ENCODE measurements around the gene SEPHS2.
"Not testable (repeated sequence)": the region's sequence is repeated elsewhere in the genome, so short reads cannot be mapped to it uniquely, and the experiment has no call there.

Gene SEPHS2

DNA sequence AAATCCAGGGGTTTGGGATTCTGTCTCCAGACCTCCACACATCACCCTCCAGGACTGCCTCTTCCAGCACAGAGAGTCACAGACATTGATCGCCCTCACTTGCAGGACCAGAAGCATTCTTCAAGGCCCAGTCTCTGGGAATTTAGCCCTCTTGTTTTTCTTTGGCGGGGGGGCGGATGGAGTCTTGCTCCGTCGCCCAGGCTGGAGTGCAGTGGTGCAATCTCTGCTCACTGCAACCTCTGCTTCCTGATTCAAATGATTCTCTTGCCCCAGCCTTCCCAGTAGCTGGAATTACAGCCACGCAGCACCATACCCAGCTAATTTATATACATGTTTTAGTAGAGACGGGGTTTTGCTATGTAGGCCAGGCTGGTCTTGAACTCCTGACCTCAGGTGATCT is 18.4 kb upstream of the SEPHS2 start:
- no peak for DNase-seq (ENCODE audit: low read depth in 2 of 2)

DNA sequence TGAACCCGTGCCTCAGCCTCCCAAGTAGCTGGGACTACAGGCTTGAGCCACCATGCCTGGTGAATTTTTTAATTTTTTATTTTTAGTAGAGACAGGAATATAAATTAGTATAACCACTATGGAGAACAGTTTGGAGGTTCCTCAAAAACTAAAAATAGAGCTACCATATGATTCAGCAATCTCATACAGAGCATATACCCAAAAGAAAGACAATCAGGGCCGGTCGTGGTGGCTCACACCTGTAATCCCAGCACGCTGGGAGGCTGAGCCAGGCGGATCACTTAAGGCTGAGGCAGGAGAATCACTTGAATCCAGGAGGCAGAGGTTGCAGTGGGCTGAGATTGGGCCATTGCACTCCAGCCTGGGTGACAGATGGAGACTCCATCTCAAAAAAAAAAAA is 15.8 kb upstream of the SEPHS2 start:
- not testable (repeated sequence) for DNase-seq (ENCODE audit: low read depth in 2 of 2)

DNA sequence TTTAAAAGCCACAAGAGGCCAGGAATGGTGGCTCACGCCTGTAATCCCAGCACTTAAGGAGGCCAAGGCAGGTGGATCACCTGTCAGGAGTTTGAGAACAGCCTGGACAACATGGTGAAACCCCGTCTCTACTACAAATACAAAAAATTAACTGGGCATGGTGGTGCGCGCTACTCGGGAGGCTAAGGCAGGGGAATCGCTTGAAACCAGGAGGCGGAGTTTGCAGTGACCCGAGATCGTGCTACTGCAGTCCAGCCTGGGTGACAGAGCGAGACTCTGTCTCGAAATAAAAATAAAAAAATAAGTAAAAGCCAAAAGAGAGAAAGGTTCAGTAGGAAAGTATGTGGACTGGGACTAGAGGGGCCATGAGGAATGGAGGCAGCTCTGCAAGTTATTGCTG is 13.8 kb upstream of the SEPHS2 start:
- no peak for DNase-seq (ENCODE audit: low read depth in 2 of 2)

DNA sequence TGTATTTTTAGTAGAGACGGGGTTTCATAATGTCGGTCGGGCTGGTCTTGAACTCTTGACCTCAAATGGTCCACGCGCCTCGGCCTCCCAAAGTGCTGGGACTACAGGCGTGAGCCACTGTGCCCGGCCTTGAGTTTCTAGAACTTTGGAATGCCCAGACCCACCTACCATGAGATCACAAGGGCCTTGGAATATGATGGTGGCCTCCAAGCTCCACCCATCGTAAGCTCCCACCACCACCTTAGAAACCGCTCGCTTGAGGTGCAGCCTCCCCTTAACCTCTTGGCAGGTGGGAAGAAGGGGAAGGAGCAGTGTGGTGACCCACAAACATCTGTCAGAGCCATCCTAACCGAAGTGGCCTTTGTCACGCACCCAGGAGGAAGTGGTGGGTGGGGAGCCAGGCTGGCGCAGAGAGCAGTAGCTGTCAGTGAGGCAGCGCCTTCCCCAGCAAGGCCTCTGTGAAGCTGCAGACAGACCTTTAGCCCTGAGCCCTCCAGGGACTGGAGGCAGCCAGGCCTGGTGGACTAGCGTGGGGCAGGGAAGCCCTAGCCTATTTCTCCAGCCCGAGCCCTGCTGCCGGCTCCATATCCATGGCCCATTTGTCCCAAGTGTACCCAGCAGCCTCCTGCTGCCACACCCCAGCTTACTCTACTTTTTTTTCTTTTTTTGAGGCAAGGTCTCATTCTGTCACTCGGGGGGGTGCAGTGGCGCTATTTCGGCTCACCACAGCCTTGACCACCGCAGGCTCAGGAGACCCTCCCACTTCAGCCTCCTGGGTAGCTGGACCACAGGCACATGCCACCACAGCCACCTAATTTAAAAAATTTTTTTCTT is 13.1 kb upstream of the SEPHS2 start:
- peak; percentile 43 to 52 for DNase-seq (ENCODE audit: low read depth in 2 of 2)

DNA sequence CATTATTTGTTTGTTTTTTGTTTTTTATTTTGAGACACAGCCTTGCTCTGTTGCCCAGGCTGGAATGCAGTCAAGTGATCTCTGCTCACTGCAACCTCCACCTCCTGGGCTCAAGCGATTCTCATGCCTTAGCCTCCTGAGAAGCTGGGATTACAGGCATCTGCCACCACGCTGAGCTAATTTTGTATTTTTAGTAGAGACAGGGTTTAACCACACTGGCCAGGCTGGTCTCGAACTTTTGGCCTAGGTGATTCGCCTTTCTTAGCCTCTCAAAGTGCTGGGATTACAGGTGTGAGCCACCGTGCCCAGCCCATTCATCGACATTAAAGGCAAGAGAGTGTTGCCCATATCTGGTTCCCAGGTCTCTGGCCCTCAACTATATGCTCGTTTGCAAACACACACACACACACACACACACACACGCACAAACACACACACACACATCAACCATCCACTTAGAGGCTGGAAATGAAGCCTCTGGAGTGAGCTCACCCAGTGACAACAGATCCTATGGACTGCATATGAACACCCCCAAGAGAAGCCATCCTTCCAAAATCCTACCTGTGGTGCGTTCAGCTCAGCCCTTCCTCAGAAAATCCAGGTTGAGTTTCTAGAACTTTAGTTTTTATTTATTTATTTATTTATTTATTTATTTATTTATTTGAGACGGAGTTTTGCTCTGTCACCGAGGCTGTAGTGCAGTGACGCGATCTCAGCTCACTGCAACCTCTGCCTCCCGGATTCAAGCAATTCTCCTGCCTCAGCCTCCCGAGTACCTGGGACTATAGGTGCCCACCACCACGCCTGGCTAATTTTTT is 12.3 kb upstream of the SEPHS2 start:
- DNase-seq (ENCODE audit: low read depth in 2 of 2) = no peak

DNA sequence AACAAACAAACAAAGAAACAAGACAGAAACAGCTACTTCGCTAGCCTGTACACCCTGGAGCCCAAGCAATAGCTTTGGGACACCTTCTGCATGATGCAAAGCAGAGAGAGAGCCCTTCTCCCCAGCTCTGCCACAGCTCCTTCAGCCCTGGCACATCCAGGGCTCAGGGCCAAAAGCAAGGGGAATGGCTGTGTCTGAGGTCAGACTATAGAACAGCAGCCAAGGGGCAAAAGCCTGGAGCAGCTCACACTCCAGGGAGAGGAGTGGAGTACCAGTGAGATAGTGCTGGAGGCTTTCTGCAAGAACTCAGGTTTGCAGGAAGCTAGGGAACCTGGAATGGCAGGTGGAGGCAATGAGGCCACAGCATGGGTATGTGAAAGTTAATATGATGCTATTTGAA is 11.6 kb upstream of the SEPHS2 start:
- no peak for DNase-seq (ENCODE audit: low read depth in 2 of 2)

DNA sequence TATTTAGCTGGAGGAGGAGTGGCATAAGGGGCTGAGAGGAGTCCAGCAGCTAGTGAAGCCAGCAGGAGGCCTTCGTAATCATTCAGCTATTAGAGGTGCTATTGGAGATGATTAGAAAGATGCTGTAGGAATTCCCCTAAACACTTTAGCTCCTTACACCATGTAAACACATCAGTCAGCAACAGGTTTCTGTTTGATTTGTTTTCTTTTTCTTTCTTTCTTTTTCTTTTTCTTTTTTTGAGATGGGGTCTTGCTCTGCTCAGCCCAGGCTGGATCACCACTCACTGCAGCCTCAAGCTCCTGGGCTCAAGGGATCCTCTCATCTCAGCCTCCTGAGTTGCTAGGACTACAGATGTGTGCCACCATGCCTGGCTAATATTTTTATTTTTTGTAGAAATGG is 10.6 kb upstream of the SEPHS2 start:
- DNase-seq (ENCODE audit: low read depth in 2 of 2) = no peak

DNA sequence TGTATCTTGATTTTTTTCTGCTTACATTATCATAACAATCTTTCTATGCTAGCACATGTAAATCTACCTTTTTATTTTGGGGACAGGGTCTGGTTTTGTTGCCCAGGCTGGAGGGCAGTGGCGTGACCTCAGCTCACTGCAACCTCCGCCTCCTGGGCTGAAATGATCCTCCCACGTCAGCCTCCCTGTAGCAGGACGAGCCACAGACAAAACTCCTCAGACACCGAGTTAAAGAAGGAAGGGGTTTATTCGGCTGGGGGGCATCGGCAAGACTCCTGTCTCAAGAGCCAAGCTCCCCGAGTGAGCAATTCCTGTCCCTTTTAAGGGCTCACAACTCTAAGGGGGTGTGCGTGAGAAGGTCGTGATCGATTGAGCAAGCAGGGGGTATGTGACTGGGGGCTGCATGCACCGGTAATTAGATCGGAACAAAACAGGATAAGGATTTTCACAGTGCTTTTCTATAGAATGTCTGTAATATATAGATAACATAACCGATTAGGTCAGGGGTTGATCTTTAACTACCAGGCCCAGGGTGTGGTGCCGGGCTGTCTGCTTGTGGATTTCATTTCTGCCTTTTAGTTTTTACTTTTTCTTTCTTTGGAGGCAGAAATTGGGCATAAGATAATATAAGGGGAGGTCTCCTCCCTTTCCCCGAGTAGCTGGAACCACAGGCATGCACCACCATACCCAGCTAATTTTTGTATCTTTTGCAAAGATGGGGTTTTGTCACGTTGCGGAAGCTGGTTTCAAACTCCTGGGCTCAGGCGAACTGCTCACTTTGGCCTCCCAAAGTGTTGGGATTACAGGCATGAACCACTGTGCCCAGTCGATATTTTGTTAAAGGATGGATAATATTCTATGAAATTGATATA is 7.3 kb upstream of the SEPHS2 start:
- DNase-seq (ENCODE audit: low read depth in 2 of 2) = not testable (repeated sequence)

DNA sequence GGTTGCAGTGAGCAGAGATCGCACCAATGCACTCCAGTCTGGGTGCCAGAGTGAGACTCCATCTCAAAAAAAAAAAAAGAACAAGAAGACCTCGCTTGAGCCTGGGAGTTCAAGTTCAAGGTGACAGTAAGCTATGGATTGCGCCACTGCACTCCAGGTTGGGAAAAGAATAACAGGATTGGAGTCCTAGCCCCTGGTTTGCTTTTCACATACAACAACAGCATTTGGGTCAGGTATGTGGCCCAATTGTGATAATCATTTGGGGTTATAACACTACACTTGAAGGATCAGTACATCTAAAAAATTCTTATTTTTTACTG is 3.4 kb upstream of the SEPHS2 start:
- no peak for DNase-seq (ENCODE audit: low read depth in 2 of 2)

DNA sequence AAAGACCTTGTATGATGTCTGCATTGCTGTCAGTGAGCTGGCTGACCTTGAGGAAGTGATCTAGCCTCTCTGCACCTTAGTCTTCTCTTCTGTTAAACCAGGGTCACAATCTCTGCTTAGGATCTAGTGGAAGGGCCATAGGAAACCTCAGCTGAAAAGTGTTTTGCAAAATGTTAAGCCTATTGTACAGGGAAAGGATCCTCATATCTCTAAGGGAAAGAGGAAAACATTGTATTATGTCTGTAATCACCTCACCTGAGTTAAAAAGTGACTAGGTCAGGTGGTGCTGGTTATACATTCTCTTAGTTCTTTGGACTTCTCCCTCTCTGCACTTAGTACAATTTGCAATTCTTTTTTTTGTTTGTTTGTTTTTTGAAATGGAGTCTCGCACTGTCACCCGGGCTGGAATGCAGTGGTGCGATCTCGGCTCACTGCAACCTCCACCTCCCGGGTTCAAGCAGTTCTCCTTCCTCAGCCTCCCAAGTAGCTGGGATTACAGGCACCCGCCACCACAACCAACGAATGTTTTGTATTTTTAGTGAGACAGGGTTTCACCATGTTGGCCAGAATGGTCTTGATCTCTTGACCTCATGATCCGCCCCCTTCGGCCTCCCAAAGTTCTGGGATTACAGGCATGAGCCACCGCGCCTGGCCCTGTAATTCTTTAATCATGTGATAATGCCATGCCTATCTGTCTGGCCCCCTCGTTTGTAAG is 2.0 kb upstream of the SEPHS2 start:
- no peak for DNase-seq (ENCODE audit: low read depth in 2 of 2)

DNA sequence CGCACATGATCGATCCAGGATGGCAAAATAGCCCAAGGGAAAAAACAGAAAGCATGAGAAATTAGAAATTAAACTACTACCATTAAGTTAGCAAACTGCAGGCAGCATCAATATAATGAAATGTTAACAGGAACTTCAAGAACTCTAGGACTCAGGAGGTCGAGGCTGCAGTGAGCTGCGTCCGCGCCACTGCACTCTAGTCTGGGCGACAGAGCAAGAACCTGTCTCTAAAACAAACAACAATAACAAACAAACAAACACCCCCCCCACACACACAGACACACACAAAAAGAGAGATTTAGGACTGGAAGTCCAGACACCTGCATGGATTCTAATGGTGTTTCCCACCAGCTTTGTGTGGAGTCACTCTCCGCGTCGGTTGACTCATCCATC is 525 bp upstream of the SEPHS2 start:
- DNase-seq (ENCODE audit: low read depth in 2 of 2) = no peak

DNA sequence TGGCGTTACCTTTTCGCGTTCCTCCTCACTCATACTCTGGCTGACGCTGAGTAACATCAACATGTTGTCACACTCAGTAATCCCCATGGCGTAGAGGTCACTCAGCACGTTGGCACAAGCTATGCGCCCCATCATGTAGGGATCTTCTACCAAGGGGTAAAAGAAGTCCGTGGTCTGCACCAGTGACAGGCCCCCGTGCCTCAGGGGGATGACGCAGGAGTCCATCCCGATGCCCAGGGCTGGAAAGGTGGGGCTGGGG is 596 bp downstream of the SEPHS2 start:
- no peak for DNase-seq (ENCODE audit: low read depth in 2 of 2)

DNA sequence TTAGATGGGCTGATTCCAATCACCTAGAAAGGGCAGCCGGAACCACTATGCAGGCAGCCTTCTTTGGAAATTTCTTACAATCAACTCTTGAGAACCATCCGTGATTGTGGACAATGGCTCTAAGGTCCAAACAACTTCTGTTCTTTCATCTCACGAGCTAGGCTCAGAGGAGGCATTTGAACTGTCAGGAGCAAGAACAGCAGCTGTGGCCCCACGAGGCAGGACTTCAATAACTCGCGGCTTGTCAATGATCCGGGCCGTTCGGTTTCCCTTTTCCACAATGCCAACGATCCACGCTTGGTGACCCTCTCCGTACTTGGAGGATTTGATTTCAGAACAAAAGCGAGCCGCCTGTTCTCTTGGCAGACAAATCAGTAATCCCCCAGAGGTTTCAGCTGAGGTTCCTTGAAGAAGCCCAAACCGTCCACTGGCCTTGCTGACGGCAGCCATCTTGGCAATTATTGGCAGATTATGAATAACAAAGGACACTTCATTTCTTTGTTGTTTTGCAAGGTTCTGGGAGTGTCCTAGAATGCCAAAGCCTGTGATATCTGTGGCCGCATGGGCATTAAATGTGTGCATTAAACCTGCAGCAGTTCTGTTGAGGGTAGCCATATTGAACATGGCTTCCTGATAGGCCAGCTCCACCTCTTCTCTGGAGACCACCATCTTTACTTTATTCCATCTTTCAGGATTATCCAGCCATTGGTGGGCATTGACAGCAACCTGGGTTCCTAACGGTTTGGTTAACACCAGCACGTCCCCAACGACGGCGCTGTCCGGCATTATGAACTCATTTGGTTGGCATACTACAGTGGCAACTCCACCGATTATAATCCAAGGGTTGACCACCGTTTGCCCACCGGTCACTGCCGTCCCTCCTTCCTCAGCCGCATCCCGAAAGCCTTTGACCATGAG is 1.2 kb downstream of the SEPHS2 start:
- DNase-seq (ENCODE audit: low read depth in 2 of 2) = no peak

DNA sequence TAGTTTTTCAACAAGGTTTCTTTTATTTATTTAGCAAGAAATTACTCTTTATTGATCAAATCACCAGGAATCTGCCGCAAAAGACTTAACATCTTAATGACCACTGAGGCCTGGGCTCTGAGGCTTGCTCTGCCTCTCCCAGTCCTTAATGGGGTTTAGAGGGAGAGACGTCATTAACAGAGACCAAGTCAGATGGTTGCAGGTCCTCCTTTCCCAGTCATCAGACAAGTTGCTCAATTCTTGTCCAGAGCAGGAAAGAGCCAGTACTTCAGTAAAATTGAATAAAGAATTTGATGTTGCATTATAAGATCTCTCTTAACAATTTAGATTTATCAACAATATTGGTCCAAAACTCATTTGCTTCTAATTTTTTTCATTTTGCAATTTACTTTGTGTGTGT is 2.0 kb downstream of the SEPHS2 start:
- no peak for DNase-seq (ENCODE audit: low read depth in 2 of 2)

DNA sequence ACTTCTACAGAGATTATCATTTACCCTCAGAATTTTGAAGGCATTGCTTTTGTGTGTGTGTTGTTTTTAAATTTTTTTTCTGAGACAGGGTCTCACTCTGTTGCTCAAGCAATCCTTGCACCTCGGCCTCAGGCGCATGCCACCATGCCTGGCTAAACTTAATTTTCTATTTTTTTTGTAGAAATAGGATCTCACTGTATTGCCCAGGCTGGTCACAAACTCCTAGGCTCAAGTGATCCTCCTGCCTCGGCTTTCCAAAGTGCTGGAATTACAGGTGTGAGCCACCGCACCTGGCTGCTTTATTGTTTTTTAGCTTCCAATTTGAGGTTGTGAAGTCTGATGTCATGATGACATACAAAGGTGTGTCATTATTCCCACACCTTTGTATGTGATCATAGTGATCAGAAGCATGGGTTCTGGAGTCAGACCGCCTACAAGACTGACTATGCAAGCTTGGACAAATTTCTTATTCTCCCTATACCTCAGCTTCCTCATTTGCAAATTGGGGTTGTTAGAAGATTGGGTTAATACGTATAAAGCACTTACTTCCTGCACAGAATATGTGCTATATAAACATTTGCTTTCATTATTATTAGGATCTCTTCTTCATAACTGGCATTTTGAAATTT is 5.8 kb downstream of the SEPHS2 start:
- no peak for DNase-seq (ENCODE audit: low read depth in 2 of 2)

DNA sequence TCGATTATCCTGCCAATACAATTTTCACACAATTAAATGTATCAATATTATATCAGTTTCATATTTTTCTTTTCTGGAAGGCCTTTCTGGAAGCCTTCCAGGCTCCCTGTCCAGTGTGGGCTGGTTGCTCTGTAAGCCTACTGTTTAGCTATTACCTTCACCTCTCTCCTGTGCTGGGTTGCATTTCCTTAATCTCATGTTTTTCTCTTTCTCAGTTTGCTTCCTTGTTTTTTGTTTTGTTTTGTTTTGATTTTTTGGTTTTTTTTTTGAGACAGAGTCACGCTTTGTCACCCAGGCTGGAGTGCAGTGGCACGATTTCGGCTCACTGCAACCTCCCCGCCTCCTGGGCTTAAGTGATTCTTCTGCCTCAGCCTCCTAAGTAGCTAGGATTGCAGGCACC is 6.8 kb downstream of the SEPHS2 start:
- no peak for DNase-seq (ENCODE audit: low read depth in 2 of 2)

DNA sequence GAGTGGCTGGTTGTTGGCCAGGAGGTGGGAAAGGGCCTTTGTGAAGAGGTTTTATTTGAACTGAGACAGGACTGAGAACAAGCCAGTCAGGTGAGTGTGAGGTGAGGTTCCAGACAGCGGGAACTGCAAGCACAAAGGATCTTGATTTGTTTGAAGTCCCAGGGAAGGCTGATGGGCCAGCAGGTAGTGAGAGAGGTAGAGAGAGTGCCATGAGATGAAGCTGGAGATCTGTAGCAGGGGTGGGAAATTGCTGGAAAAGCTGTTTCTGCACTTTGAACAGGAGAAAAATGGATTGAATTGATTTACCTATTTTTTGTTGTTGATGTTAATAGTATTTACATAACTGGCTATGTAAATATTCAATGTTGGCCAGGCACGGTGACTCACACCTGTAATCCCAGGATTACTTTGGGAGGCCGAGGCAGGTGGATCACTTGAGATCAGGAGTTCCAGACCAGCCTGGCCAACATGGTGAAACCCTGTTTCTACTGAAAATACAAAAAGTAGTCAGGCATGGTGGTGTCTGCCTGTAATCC is 8.1 kb downstream of the SEPHS2 start:
- DNase-seq (ENCODE audit: low read depth in 2 of 2) = no peak

DNA sequence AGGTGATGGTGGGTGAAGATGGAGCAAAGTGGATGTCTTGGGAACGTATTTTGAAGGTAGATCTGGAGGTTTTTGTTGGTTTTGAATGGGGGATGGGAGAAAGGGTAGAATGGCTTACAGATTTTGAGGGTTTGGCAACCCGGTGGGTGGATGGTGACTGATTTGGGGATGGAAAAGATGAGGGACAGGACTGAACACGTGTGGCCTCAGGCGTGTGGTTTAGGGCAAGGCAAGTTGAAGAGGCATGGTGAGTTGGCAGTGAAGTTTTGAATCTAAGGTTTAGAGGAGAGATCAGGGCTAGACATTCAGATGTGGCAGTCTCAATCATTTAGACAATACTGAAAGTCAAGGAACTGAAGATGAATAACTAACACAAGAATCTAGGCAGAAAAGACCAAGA is 10.8 kb downstream of the SEPHS2 start:
- no peak for DNase-seq (ENCODE audit: low read depth in 2 of 2)

DNA sequence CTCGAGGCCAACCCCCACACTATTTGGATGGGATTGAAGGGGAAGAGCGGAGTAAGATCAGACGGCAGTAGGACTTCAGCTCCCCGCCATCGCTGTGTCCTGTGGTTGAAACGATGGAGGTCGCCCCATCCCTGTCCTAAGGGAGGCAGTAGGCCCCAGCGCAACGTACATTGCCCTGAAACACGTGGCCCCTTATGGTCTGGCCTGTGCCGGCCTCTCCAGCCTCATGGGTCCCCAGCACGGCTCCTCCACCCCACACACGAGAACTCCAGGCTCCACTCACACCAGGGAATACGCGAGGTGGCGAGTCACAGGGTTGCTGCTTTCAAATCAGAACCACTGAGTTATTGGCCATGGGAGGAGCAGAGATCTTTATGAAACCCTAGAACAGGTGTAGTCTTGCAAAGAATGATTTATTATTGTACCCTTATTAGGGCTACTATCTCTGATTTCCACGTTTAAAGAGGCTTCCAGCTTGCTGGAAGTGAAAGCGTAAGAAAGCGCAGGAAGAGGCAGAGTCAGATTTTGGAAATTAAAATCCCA is 15.2 kb downstream of the SEPHS2 start:
- no peak for DNase-seq (ENCODE audit: low read depth in 2 of 2)
